ENCODE data around the gene UBAC1.

The UBAC1 gene, protein sequence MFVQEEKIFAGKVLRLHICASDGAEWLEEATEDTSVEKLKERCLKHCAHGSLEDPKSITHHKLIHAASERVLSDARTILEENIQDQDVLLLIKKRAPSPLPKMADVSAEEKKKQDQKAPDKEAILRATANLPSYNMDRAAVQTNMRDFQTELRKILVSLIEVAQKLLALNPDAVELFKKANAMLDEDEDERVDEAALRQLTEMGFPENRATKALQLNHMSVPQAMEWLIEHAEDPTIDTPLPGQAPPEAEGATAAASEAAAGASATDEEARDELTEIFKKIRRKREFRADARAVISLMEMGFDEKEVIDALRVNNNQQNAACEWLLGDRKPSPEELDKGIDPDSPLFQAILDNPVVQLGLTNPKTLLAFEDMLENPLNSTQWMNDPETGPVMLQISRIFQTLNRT

DNA sequence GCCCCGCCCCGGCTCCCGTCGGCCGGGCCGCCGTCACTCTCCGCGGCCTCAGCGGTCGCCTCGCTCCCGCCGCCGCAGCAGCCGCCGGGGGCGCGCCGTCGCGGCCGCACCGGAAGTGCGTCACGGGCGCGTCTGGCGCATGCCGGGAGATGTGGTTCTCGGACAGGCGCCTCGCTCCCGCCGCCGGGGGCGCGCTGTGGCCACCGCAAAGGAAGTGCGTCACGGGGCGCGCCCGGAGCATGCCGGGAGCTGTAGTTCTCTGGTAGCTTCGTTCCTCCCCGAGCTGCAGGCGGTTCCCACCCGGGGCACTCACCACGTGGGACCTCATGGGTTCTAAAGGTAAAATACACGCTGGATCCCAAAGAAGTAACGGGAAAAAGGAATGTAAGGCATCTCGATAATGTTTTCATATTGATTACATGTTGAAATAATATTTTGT lies at the start of gene UBAC1:
Gene UBAC1 (minus strand): TSS at position 97 of the 439 bp plus-strand sequence. CDS start 211 bp downstream, outside the sequence.
- DNase-seq = peak; percentile 88

DNA sequence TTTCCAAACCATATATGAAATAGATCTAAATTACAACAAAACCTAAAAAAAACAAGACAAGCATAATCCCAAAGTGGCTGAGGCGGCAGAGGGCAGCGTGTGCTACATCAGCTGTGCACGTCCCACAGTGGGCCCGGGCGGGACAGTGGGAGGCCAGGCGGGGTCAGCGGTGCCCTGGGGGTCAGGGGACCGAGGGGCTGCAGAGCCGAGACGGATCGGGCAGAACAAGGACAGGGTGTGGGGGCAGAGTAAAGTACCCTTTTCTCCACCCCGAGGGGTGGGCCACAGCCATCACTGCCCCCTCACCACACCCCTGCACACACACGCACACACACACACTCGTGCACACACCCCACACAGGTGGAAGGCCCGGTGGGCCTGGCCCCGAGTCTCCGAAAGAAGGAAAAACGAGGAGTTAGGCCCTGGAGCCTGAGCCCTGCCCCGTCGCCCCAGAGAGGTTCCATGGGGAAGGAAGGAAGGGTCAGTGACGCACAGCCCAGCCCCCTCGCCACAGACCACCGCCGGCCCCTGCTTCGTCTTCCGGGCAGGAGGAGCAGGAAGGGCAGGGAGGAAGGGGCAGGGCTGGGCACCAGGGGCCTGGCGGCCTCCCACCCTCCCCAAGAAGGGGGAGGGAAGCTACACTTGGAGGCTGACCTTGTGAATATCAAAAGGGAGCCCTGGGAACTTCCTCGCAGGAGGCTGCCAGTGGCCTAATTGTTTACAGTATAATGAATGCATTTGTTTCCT lies 49.6 kb upstream of the UBAC1 start:
- DNase-seq = no peak

DNA sequence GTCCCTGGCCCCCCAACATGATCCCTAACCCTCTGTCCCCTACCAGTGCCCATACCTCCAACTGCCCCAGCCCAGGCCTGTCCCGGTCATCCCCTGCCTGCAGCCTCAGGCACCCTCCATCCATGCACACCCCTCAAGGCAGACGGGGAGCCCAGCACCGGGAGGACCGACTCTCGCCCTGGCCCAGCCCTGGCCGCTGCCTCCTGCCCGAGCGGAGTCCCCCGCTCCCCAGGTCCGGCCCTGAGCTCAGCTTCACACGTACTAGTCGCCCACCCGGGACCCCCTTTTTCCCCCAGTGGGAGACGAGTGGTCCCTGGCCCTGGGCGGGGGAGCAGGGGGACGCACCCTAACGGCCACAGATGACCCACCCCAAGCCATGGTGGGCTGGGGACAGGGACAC lies 49.0 kb upstream of the UBAC1 start:
- DNase-seq = no peak

DNA sequence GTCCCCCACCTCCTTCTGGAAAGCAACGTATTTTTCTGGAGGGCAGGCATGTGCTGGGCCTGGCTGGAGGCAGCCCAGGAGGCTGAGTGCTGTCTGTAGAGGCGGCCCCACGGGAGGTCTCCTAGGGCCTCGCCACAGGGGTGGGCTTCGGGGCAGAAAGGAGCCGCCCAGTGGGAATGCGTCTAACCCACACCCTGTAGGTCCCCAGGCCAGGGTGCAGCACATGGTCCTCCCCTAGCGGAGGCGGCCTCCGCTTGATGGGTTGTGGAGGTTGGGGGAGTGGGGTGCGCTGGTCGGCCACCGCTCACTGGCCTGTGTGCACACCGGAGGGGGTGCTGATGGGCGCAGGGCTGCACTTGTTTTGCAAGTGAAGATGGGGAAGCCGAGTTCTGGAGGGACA lies 48.3 kb upstream of the UBAC1 start:
- DNase-seq = no peak

DNA sequence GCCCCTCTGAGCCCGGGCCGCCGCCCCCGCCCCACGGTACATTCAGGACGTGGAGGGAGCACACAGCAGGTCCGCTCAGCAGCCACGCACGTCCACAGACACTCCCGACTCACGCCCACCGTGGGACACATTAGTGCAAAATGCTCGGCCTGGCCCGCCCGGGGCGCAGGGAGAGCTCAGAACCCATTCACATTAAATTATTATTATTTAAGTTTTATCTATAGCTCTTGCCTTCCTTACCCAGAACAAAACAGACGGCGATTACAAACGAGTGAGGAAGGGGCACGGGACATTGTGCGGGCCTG lies 47.5 kb upstream of the UBAC1 start:
- DNase-seq = no peak

DNA sequence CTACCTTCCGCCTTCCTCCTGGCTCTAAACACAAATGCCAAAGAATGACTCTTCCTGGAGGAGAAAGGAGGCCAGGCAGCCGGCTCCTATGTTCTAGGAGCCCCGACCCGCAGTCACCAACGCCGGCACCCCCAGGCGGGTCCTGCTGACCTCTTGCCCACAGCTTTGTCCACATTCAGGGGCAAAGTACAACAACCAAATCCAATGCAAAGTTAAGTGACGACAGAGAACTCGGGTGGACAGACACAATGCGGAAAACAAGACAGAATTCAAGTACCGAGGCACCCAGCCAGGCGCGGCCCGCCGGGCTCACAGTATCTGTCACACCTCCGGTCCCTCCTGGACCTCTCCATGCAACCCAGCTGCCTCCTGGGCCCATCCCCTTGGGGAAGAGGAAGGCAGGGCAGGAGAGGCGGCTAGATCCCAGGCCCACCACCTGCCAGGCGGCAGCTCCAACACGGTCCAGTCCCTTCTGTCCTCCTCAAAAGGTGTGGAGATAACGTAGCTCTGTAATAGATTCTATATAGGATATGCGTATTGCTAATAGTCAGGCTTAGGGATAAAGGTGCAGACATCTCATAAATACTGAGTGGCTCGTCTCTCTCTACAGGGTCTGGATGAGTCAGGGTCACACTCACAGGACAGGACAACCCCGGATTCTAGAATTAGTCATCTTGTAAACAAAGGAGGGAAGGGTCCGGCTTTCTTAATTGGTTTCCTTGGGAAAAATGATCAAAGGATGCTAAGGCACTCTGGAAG lies 46.9 kb upstream of the UBAC1 start:
- no peak for DNase-seq

DNA sequence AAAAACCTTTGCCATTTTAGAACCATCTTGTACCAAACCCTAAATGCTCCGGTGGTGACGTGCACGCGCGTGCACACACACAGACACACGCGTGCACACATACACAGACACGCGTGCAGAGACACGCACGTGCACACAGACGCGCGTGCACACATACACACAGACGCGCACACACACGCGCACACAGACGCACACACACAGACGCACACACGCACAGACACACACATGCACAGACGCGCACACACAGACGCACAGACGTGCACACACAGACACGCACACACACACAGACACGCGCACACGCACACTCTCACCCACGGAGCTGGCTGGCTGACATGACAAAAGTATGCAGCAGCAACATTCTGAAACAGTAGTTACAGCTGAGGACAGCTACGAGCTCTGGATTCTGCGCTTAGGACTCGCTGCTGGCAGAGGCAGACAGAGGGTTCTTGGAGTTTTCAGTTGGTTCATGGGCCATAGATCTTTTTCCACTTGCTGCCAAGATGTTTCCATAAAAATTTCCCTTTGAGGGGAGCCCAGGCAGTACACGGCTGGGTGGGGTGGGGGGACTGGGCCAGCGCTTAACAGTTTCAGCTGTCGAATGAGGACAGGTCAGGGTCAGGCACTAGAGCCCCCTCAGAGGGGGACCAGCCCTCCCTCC lies 46.2 kb upstream of the UBAC1 start:
- no peak for DNase-seq

DNA sequence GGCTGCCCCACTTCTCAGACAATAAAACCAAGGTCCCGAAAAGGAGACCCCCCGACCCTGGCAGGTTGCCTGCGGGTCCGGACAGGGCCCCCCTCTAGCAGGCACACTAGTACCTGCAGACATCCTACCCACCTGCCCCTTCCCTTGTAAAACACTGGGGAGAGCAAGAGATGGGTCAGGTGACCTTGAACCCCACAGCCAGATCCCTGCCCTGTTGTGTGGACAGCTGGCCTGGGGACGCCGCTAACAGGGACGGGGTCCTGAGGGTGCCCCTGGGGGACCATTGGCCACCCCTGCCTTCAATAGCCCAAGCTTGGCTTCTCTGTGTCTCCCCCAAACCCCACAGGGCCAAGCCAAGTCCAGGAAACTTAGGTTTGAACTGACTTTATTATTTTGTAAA lies 45.0 kb upstream of the UBAC1 start:
- DNase-seq = no peak

DNA sequence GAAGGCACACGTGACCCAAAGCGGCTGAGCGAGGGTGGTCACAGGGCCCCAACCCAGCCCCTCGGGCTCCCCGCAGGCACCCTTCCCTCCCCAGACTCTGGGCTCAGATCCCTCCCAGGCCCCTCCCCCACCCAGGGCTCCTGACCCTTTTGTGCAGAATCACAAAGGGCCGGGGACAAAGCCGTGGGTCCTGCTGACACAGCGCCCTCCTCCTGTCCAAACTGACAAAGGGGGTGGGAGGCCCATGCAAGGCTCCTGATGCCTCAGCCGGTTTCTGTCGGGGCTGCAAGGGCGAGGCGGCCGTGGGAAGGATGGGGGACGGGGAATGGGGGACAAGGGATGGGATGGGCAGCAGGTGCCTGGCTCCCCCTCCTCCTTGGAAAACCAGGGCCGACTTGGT lies 43.5 kb upstream of the UBAC1 start:
- DNase-seq = no peak

DNA sequence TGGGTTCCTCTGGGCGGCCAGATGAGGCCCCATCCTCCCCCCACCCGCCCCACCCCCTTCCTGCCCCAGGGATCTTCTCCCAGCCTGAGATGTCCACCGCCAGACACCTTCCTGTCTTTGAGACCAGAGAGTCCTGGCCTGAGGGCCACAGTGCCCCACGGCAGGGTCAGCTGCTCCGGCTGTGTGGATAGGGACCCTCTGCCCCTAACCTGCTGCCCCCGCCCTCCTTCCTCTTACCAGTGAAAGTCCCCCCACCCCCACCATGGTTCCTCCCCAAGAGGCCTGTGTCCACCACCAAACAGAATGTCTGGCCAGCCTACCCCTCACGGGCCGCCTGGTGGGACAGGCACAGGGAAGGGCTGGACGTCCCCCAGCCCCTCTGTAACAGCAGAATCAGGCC lies 43.0 kb upstream of the UBAC1 start:
- no peak for DNase-seq

DNA sequence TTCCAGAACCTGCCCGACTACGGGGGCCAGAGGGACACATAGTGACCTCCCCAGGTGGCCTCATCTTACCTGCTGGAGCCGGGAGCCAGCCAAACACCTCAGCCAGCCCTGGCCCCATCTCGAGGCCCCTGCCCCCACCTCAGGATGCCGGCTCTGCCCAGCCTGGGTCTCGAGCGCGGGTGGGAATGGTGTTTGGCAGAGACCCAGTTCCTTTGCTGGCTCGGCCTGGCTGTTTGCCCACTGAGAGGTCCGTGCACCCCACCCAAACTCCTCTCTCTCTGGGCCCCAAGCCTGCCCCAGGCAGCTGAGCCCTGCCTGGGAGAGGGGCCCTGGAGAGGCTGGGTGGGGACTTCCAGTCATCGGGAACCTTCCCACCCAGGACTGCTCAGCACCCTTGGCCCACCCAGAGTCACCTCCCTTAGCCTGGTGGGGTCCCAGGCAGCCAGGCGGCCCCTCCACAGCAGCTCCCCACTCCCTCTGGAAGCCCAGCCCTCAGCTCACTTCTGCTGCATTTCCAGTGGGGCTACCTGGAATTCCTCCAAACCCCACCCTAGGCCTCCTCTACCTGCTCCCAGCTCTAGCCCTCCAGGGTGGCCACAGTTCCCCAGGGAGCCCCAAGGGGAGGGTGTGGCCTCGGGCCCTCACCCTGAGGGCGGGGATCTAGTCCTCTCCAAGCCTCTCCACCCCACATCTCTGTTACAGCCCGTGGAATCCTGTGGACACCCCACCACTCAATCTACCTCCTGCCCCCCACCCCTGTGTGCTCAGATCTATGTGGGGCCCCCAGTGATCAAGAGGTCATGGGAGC lies 42.4 kb upstream of the UBAC1 start:
- DNase-seq = no peak

DNA sequence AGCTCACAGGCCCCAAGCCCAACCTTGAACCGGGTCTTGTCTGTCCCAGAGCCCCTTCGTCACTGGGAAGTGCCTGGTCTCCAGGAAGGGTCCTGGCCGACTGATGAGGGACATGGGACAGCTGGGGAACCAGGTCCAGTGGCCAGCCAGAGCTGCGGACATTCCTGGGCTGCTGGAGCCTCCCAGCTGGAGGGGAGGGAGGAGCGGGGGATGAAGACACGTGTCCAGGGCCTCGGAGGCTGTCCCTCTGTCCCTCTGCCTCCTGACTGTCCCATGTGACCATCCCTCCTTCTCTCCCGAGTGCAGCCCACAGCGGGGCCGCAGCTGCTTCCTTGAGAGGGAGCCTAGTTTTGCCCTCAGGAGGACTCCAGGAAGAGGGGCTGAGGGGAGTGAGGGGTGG lies 41.7 kb upstream of the UBAC1 start:
- no peak for DNase-seq

DNA sequence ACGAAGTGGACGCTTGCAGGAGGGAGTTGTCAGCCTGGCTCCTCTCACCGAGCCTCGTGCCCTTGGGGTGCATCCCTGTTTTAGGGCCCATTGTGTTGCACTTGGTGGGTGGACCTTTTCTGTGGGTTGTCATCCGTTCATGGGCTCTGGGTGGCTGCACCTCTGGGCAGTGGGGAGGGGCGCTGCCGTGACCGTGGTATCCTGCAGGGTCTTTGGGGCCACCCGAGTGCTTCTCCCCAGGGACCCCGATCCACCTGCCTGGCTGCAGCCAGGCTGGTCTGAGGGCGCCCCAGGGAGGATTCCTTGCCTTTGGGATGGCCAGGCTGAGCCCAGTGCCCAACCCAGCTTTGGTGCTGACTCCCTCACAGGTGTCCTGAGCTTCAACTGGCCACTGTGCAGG lies 41.0 kb upstream of the UBAC1 start:
- no peak for DNase-seq

DNA sequence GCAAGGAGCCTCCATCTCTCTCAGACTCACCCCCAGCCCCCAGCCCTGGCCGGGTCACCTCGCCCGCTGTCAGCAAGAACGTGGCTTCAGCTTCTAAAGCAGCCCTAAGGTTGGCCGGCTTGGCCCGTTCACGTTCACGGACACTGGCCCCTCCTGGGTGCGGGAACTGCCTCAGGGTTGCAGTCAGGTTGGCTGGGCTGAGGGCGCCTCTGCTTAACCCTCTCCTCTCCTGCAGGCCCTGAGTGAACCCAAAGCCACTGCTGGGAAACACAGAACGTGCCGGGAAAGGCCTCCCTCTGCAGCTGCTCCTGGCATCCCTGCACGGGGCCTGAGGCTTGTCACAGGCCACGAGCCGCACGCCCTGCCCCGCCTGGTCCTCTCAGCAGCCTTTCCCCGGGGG lies 40.1 kb upstream of the UBAC1 start:
- no peak for DNase-seq

DNA sequence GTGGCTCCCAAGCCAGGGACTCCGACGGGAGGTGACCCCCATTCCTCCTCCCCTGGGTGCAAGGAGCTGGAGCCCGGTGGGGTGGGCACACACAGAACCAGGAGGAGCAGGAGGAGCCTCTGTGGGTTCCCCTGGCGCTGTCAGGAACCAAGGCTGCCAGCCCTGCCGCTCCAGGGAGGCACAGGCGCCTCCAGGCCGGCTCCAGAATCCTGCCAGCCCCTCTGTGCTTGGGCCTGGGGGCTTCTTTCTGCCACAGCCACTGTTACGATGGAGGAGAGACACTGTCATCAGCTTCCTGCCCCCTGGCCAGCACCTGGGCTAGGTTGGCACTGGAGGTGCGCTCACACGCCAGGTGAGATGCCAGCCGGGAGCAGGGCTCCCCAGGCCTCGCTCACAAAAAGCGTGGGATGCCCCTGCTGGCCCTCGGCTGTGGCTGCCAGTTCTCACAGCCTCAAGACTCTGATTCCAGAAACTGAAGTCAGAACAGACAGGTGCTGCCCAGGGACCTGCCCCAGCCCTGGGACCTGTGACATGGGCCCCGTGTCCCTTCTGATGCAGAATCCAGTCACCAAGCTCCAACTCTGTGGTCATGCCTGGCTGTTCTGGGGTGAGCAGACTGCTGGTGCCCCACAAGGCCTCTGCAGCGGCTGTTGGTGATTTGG lies 37.4 kb upstream of the UBAC1 start:
- no peak for DNase-seq

DNA sequence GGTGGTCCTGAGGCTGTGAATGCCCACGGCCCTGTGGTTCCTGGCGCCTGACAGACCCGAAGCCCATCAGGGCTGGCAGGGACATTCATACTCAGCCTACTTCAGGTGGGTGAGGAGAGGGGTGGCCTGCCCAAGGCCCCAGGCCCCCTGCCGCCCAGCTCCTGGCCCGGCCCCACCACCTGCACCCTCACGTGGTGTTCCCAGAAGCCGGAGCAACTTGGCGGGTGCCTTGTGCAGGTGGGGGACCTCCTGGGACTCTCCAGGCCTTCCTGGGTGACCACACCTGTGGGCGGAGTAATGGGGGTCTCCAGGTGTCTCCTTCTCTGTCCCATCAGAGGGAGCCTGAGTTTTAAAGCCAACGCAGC lies 36.8 kb upstream of the UBAC1 start:
- DNase-seq = no peak

DNA sequence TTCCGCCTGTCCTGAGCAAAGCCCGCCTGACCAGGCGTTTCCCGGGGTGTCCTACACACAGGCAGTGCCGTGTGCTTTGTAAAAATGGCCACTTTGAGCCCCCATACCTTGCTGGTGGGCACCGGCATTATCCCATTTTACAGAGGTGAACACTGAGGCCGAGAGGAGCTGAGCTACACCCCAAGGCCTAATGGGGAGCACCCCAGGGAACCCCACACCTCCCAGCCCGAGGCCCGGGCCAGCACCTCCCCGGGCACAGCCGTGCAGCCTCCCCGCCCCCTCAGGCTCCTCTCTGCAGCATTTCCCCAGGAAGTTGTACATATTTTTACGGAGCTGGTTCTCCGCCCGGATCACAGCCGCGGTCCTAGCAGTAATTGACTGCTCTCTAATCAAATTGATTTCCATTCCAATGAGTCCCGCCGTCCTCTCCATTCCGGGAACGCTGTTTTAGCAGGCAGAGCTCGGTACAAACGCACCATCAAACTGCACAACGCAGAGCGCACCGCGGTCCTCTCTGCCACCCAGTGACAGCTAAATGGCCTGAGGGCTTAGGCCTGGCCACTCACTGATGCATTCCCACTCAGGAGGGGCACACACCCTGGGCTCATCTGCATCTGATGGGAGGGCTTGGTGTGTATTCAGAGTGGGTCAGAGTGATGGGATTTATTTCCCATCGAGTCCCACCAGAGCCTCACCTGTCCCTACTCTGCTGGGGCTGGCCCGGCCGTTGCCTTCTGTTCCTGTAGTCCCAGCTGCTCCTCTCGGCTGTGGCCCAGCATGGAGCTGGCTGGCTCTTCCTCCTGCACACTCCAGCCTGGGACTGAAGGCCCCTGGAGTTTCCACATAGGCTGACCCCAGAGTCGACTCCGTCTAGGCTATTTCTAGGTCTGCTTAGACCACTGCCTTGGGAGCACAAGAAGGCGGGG lies 36.2 kb upstream of the UBAC1 start:
- DNase-seq = no peak

DNA sequence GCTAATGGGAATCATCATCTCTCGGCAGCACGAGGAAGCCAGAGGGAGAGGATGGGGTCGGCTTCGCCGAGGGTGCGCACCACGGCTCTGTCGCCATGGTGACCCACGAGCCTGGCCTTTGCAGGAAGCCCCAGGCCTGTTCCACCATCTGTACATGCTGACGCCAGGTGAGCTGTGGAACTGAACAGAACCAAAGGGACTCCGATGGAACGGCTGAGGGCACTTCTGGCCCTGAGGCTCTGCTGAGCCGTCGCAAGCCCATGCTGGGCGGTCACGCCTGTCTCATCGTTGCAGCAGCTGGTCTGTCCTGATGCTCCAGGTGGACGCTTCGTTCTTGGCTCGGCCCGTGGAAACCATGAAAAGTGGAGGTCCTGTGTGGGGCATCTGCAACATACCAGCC lies 34.6 kb upstream of the UBAC1 start:
- DNase-seq = no peak

DNA sequence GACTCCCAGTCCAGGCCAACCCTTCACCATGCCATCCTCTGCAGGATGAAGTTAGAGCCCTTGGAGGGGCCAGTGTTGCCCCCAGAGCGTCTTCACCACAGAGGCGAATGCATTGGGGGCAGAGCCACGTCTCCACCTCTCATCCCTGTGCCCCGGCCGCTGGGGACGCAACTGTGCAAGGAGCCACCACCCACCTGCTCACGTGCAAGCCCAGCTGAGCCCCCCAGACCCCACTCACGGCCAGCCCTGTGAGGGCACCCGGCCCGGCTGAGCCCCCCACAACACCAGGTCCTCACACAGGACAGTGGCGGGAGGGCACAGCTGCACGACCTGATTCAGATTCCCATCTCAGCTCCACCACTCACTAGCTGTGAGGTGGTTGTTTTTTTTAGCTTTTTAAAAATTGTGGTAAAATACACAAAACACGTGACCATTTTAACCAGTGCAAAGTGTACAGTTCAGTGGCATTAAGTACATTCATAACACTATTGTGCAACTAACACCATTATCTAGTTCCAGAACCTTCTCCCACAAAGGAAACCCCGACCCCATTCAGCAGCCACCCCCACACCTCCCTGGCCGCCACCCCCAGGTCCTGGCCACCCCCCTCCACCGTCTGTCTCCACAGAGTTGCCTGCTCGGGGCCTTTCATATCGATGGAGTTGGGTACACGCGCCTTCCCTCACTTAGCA lies 33.5 kb upstream of the UBAC1 start:
- no peak for DNase-seq
